Left ventricle myocardium inferior (tissue), 1 donor: Measurements from ENCODE around the gene RBM5. TPM values are rescaled to one million over a fixed set of nuclear protein-coding genes. Genes with fewer than 3 reads are reported as not detected.

Experiments
- DNase-seq: peaks from one replicate; pipeline ENCODE4 v3.0.0-alpha.2; 2020
- H3K27ac ChIP-seq: fragments of 200-600 bp; replicated peaks from 2 replicates; pipeline ENCODE4 v1.8.0; 2021
- H3K27me3 ChIP-seq: fragments of 200-600 bp; 2 replicates; pipeline ENCODE4 v1.8.0; 2021; ENCODE audit warnings: low read depth
- H3K36me3 ChIP-seq: fragments of 200-600 bp; 2 replicates; pipeline ENCODE4 v1.8.0; 2021
- H3K4me1 ChIP-seq: fragments of 200-600 bp; 2 replicates; pipeline ENCODE4 v1.8.0; 2021
- H3K4me3 ChIP-seq: fragments of 200-600 bp; 2 replicates; pipeline ENCODE4 v1.8.0; 2021; ENCODE audit warnings: mild to moderate bottlenecking, moderate library complexity
- H3K9me3 ChIP-seq: fragments of 200-600 bp; replicated peaks from 2 replicates; pipeline ENCODE4 v1.8.0; 2021
- CTCF ChIP-seq: fragments of 200-600 bp; IDR thresholded peaks from 2 replicates; pipeline ENCODE4 v1.8.0; 2021; ENCODE audit warnings: antibody characterized with exemption, mild to moderate bottlenecking, borderline replicate concordance
- intact Hi-C: fragments of 100-400 bp; cut with micrococcal nuclease; formaldehyde crosslinking; loops from one replicate; pipeline ENCODE4 v1.11.0; 2022
- total RNA-seq: library from RNA; stranded (reverse); fragmentation: NEBNext Ultra II Directional; extraction: Animal tissue kit (Norgen Biotek cat#: 25700); gene quantifications from one replicate; pipeline ENCODE4 v1.2.1, GENCODE V29; 2021
- donor health status: DM: no; HTN: yes; CAD: no; lungs with severe emphysema.

The RBM5 gene
- total RNA-seq, 1 donor from 2014 or later: 58.4 TPM

GRCh38 chr3:50128001-50128400 is 39.3 kb downstream of the RBM5 start:
- intact Hi-C loops: no loop called here
- no peak for TF ChIP-seq CTCF
- Histone ChIP-seq H3K36me3 (no peaks in the 10 kb centered on the region), H3K9me3 (no peaks in the 10 kb centered on the region), H3K4me1 (peaks cover 24% of the 10 kb centered on the region), H3K27ac (no peak overlapping the region), H3K27me3 (no peaks in the 10 kb centered on the region), H3K4me3 (no peak overlapping the region)
- DNase-seq: no peak

GRCh38 chr3:50130436-50130835 is 41.7 kb downstream of the RBM5 start:
- no peak for TF ChIP-seq CTCF
- no peak overlapping the region for H3K4me3 ChIP-seq
- H3K27ac ChIP-seq: no peak overlapping the region
- H3K36me3 ChIP-seq: no peaks in the 10 kb centered on the region
- intact Hi-C loops: no loop called here
- H3K9me3 ChIP-seq: no peaks in the 10 kb centered on the region
- H3K4me1 ChIP-seq: peaks cover 16% of the 10 kb centered on the region
- no peaks in the 10 kb centered on the region for H3K27me3 ChIP-seq
- no peak for DNase-seq

GRCh38 chr3:50132421-50133282 is 43.9 kb downstream of the RBM5 start:
- no peak overlapping the region for H3K27ac ChIP-seq
- peaks cover 11% of the 10 kb centered on the region for H3K4me1 ChIP-seq
- DNase-seq: no peak
- no peak for TF ChIP-seq CTCF
- no peaks in the 10 kb centered on the region for H3K27me3 ChIP-seq
- no peaks in the 10 kb centered on the region for H3K36me3 ChIP-seq
- intact Hi-C loops: no loop called here
- no peak overlapping the region for H3K4me3 ChIP-seq
- no peaks in the 10 kb centered on the region for H3K9me3 ChIP-seq

GRCh38 chr3:50133283-50133615 is 44.5 kb downstream of the RBM5 start:
- no peak for DNase-seq
- intact Hi-C loops: no loop called here
- no peaks in the 10 kb centered on the region for H3K36me3 ChIP-seq
- H3K4me1 ChIP-seq: peaks cover 11% of the 10 kb centered on the region
- no peak overlapping the region for H3K4me3 ChIP-seq
- H3K27me3 ChIP-seq: no peaks in the 10 kb centered on the region
- H3K9me3 ChIP-seq: no peaks in the 10 kb centered on the region
- TF ChIP-seq CTCF: no peak
- H3K27ac ChIP-seq: no peak overlapping the region

- no peak overlapping the region for H3K4me3 ChIP-seq
- peaks cover 17% of the 10 kb centered on the region for H3K4me1 ChIP-seq
- no peak for TF ChIP-seq CTCF
- no peak overlapping the region for H3K27ac ChIP-seq
- H3K27me3 ChIP-seq: no peaks in the 10 kb centered on the region
- H3K36me3 ChIP-seq: no peaks in the 10 kb centered on the region
- H3K9me3 ChIP-seq: no peaks in the 10 kb centered on the region
- DNase-seq: no peak
- intact Hi-C loops: no loop called here
Observed at GRCh38 chr3:50134367-50134766, 45.6 kb downstream of the RBM5 start.
